Measurements from ENCODE around the gene TIMM23B.
"Not testable (repeated sequence)": the region's sequence is repeated elsewhere in the genome, so short reads cannot be mapped to it uniquely, and the experiment has no call there.

- not testable (repeated sequence) for TF ChIP-seq POLR2A (IDR thresholded peaks at IDR 0.05)
- TF ChIP-seq CTCF (IDR thresholded peaks at IDR 0.05) = peak in 1 of 5 experiments; percentile 28
Measured at GRCh38 chr10:49941447-49942338, at the start of gene TIMM23B, which contains the start of gene PARG.
